K562 (cell line): Measurements from ENCODE around the gene NDN. TPM values are rescaled to one million over a fixed set of nuclear protein-coding genes. Genes with fewer than 3 reads are reported as not detected.

Source experiments
- ATF1 ChIP-seq, 2 experiments: fragments of 450-650 bp in 1 of 2; IDR thresholded peaks; 2 replicates each; pipeline ENCODE4 v1.6.1; 2016; ENCODE audit warnings: missing compliant biosample characterization in 1 of 2, missing genetic modification characterization in 1 of 2
- ATF6 ChIP-seq: sonication (generic); formaldehyde crosslinking; IDR thresholded peaks from 2 replicates; pipeline ENCODE4 v1.4.0; 2020; ENCODE audit warnings: mild to moderate bottlenecking, missing genetic modification reagents
- FOS ChIP-seq: IDR thresholded peaks from 3 replicates; pipeline ENCODE4 v1.6.1; 2011; ENCODE audit not compliant: insufficient read length; ENCODE audit errors: extremely low read depth
- MBD1 ChIP-seq: fragments of 250-450 bp; sonication (Bioruptor Pico); IDR thresholded peaks from 2 replicates; pipeline ENCODE4 v1.8.0; 2022; ENCODE audit warnings: inconsistent platforms
- PATZ1 ChIP-seq: fragments of 250-450 bp; sonication (Bioruptor Pico); IDR thresholded peaks from 2 replicates; pipeline ENCODE4 v1.5.0; 2020; ENCODE audit warnings: mild to moderate bottlenecking, borderline replicate concordance
- PHF21A ChIP-seq: fragments of 450-650 bp; IDR thresholded peaks from 2 replicates; pipeline ENCODE4 v1.6.1; 2017; ENCODE audit warnings: low read depth, borderline replicate concordance
- RFX1 ChIP-seq: fragments of 450-650 bp; IDR thresholded peaks from 2 replicates; pipeline ENCODE4 v1.6.1; 2016; ENCODE audit warnings: mild to moderate bottlenecking, moderate library complexity
- SMC3 ChIP-seq: conservative IDR thresholded peaks from 2 replicates; pipeline ENCODE4 v1.6.1; 2011; ENCODE audit warnings: low read depth, low read length, improper control_type of control experiment; ENCODE audit not compliant: insufficient read depth
- ZBTB12 ChIP-seq: fragments of 250-450 bp; sonication (Bioruptor Pico); IDR thresholded peaks from 2 replicates; pipeline ENCODE4 v1.4.0; 2020
- ZNF263 ChIP-seq: sonication (generic); formaldehyde crosslinking; IDR thresholded peaks from 2 replicates; pipeline ENCODE4 v1.8.0; 2022; ENCODE audit warnings: mild to moderate bottlenecking, missing genetic modification reagents, borderline replicate concordance
- ZNF655 ChIP-seq: fragments of 250-450 bp; sonication (Bioruptor Pico); IDR thresholded peaks from 2 replicates; pipeline ENCODE4 v1.5.0; 2021
- ZNF668 ChIP-seq: fragments of 250-450 bp; sonication (Bioruptor Pico); IDR thresholded peaks from 2 replicates; pipeline ENCODE4 v1.8.0; 2022; ENCODE audit warnings: mild to moderate bottlenecking, inconsistent platforms
- polyA plus RNA-seq, 8 experiments: library from polyadenylated mRNA; depleted of rRNA in 4 of 8; stranded (reverse) in 5 of 8; unstranded in 3 of 8; fragments of >200 nt; fragmentation: Nextera tagmentation in 2 of 8; fragmentation: Illumina TruSeq in 1 of 8; extraction: Ambion mirVana in 2 of 8; extraction: Trizol in 1 of 8; gene quantifications; 2 replicates each; pipeline versions ENCODE4 v1.2.1 to v1.2.3, GENCODE V29; 2011 to 2014; ENCODE audit warnings: inconsistent platforms in 1 of 8, missing spikeins in 1 of 8
- total RNA-seq, 7 experiments: library from RNA; depleted of rRNA in 6 of 7; stranded (reverse); fragments of >200 nt in 6 of 7; fragmentation: Illumina TruSeq in 2 of 7; extraction: Trizol in 2 of 7; gene quantifications; 2 replicates each; pipeline versions ENCODE4 v1.2.1 to v1.2.3, GENCODE V29; 2011 to 2021; ENCODE audit warnings: low replicate concordance in 1 of 7

Gene NDN
- total and polyA plus RNA-seq, 9 of the 15 experiments (the other 6 are each of a cell fraction or from before 2014, with no cell fraction given): 0.52 to 5.7 (median 2.1) TPM

- no peak for TF ChIP-seq ATF6 (CRISPR knock-in tag)
- TF ChIP-seq ATF1 (CRISPR knock-in tag; IDR thresholded peaks at IDR 0.05): no peak
- TF ChIP-seq ATF1 (tag; IDR thresholded peaks at IDR 0.05): no peak
- TF ChIP-seq ZNF668 (CRISPR knock-in tag): no peak
- TF ChIP-seq FOS: no peak
- TF ChIP-seq PATZ1: no peak
- TF ChIP-seq ZNF263 (CRISPR knock-in tag): no peak
- no peak for TF ChIP-seq PHF21A
- no peak for TF ChIP-seq SMC3
- no peak for TF ChIP-seq MBD1
- TF ChIP-seq ZBTB12 (CRISPR knock-in tag): no peak
- no peak for TF ChIP-seq ZNF655 (CRISPR knock-in tag)
- TF ChIP-seq RFX1: no peak
- TF ChIP-seq, all 486 proteins: peak for 0
Observed at GRCh38 chr15:23686466-23687142, 501 bp downstream of the NDN start (continued).
